Fibroblast of lung (primary cell): Measurements from ENCODE around the gene FBXO34. TPM values are rescaled to one million over a fixed set of nuclear protein-coding genes. Genes with fewer than 3 reads are reported as not detected.

ENCODE experiments used
- DNase-seq, 2 donors: peaks; one replicate each; pipeline versions ENCODE4 v3.0.0 to v3.0.0-alpha.2; 2010; ENCODE audit warnings: low read depth in 2 of 2
- H2AFZ ChIP-seq: 2 replicates; pipeline ENCODE4 v1.5.1; 2012; ENCODE audit warnings: low read length, control low read depth, inconsistent platforms
- H3K27ac ChIP-seq: 2 replicates; pipeline ENCODE4 v1.5.1; 2011; ENCODE audit warnings: low read length, control low read depth; ENCODE audit not compliant: insufficient read depth
- H3K27me3 ChIP-seq: 2 replicates; pipeline ENCODE4 v1.5.1; 2011; ENCODE audit warnings: mild to moderate bottlenecking, low read length; ENCODE audit not compliant: control insufficient read depth, insufficient read depth
- H3K36me3 ChIP-seq: 2 replicates; pipeline ENCODE4 v1.5.1; 2011; ENCODE audit warnings: low read length; ENCODE audit not compliant: control insufficient read depth, insufficient read depth
- H3K4me1 ChIP-seq: 2 replicates; pipeline ENCODE4 v1.5.1; 2011; ENCODE audit warnings: low read length; ENCODE audit not compliant: control insufficient read depth, insufficient read depth; ENCODE audit errors: extremely low read depth
- H3K4me2 ChIP-seq: 2 replicates; pipeline ENCODE4 v1.5.1; 2011; ENCODE audit warnings: low read length, control low read depth; ENCODE audit not compliant: insufficient read depth; ENCODE audit errors: extremely low read depth
- H3K4me3 ChIP-seq, 4 experiments: fragments of 200-600 bp in 1 of 4; sonication (generic) in 1 of 4; replicated peaks in 1 of 4; 2 replicates each; pipeline ENCODE4 v1.5.1; 2011 to 2016; ENCODE audit warnings: low read length in 4 of 4, low read depth in 3 of 4, mild to moderate bottlenecking in 3 of 4, control low read depth in 2 of 4, inconsistent platforms in 1 of 4, mixed read lengths in 1 of 4; ENCODE audit not compliant: insufficient read depth in 1 of 4; ENCODE audit errors: control extremely low read depth in 1 of 4
- H3K79me2 ChIP-seq: 2 replicates; pipeline ENCODE4 v1.5.1; 2012; ENCODE audit warnings: mild to moderate bottlenecking, low read length, inconsistent platforms; ENCODE audit not compliant: control insufficient read depth, insufficient read depth
- H3K9ac ChIP-seq: 2 replicates; pipeline ENCODE4 v1.5.1; 2011; ENCODE audit warnings: mild to moderate bottlenecking, low read length, control low read depth; ENCODE audit not compliant: insufficient read depth
- H3K9me3 ChIP-seq: 2 replicates; pipeline ENCODE4 v1.5.1; 2012; ENCODE audit warnings: low read depth, low read length; ENCODE audit not compliant: control insufficient read depth, insufficient read depth
- H4K20me1 ChIP-seq: 2 replicates; pipeline ENCODE4 v1.5.1; 2011; ENCODE audit warnings: low read length; ENCODE audit not compliant: control insufficient read depth, insufficient read depth; ENCODE audit errors: extremely low read depth
- EZH2 ChIP-seq: IDR thresholded peaks from 2 replicates; pipeline ENCODE4 v1.5.1; 2012; ENCODE audit warnings: low read length, control low read depth, mild to moderate bottlenecking; ENCODE audit errors: missing control alignments
- polyA plus RNA-seq, 2 donors: library from polyadenylated mRNA; depleted of rRNA in 1 of 2; stranded (reverse) in 1 of 2; unstranded in 1 of 2; fragments of >200 nt; gene quantifications; 2 replicates each; pipeline ENCODE4 v1.2.1, GENCODE V29; 2011 to 2012; ENCODE audit warnings: missing spikeins in 1 of 2
- total RNA-seq: library from RNA; depleted of rRNA; stranded (reverse); fragments of >200 nt; gene quantifications from 2 replicates; pipeline ENCODE4 v1.2.1, GENCODE V29; 2014
- TF ChIP-seq, protein P1 (sequence below), 2 donors: IDR thresholded peaks in 1 of 2; conservative IDR thresholded peaks in 1 of 2; 1 replicate in 1 of 2; 2 replicates in 1 of 2; pipeline ENCODE4 v1.5.1; 2011 to 2012; ENCODE audit warnings: low read length in 2 of 2, control low read depth in 1 of 2, inconsistent platforms in 1 of 2, low read depth in 1 of 2, mild to moderate bottlenecking in 1 of 2

FBXO34 gene
- total and polyA plus RNA-seq, 2 donors (not counting 1 experiment from before 2014, with no cell fraction given), result 20.8 to 29.1 TPM

DNA sequence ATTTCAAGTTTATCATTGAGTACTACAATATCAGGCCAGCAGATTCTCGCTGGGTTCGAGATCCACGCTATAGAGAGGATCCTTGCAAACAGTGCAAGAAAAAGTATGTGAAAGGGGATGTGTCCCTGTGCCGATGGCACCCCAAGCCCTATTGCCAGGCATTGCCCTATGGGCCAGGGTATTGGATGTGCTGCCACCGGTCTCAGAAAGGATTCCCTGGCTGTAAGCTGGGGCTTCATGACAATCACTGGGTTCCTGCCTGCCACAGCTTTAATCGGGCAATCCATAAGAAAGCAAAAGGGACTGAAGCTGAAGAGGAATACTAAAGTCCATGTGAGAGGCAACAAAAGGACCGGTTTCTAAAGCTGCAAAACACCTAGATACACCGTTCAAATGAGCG, 81.0 kb downstream of the FBXO34 start:
- no peaks in the 10 kb centered on the region for H3K79me2 ChIP-seq
- TF ChIP-seq, protein P1, sequence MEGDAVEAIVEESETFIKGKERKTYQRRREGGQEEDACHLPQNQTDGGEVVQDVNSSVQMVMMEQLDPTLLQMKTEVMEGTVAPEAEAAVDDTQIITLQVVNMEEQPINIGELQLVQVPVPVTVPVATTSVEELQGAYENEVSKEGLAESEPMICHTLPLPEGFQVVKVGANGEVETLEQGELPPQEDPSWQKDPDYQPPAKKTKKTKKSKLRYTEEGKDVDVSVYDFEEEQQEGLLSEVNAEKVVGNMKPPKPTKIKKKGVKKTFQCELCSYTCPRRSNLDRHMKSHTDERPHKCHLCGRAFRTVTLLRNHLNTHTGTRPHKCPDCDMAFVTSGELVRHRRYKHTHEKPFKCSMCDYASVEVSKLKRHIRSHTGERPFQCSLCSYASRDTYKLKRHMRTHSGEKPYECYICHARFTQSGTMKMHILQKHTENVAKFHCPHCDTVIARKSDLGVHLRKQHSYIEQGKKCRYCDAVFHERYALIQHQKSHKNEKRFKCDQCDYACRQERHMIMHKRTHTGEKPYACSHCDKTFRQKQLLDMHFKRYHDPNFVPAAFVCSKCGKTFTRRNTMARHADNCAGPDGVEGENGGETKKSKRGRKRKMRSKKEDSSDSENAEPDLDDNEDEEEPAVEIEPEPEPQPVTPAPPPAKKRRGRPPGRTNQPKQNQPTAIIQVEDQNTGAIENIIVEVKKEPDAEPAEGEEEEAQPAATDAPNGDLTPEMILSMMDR (conservative IDR thresholded peaks at IDR 0.05 in 1 of 2, IDR thresholded peaks at IDR 0.05 in 1 of 2; ENCODE audit: low read depth in 1 of 2, low read length in 2 of 2), result no peak
- TF ChIP-seq EZH2, result no peak
- DNase-seq, result no peak
- no peaks in the 10 kb centered on the region for H4K20me1 ChIP-seq
- H3K9ac ChIP-seq, result no peak overlapping the region
- H3K4me3 ChIP-seq, result no peak overlapping the region
- H2AFZ ChIP-seq, result no peak overlapping the region
- H3K27ac ChIP-seq, result no peak overlapping the region
- no peaks in the 10 kb centered on the region for H3K9me3 ChIP-seq
- H3K4me1 ChIP-seq, result no peaks in the 10 kb centered on the region
- no peak overlapping the region for H3K4me2 ChIP-seq
- H3K36me3 ChIP-seq, result peaks cover 6% of the 10 kb centered on the region
- no peaks in the 10 kb centered on the region for H3K27me3 ChIP-seq

DNA sequence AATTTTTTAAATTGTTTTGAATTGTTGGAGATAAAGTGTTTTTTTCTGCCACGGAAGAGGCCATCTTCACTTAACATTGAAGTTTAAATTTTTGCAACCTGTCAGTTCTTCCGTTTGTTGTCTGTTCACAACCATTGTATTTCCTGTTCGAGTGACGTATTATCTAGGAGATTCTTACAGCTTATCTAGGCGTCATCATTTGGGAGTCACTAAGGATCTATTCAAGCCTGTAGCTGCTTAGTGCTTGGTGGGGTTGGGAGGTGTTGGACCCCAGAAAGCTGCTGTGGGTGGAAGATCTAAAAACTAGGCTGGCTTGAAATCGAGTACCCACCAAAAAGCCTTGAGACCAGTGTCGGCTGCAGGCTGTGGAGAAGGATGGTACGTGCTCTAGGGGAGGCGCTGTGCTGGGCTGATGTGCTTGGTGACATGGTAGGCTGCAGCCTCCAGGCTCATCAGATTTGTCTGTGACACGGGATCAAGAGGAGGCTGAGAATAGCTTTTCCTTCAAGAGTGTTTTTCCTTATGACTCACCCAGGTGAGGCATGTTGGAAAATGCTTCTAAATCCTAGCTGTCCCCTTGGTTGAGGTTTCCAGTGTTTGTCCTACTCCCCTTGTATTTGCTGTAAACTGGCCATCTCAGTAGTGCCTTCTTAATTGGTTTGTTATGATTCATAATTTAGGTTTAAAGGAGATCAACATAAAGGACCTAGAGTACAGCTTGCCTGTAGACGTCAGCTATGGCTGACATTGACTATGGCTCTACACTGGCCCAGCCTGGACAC, 82.7 kb downstream of the FBXO34 start:
- Histone ChIP-seq H3K9me3 (no peaks in the 10 kb centered on the region), H3K9ac (no peak overlapping the region), H2AFZ (no peak overlapping the region), H3K36me3 (peaks cover 6% of the 10 kb centered on the region), H4K20me1 (no peaks in the 10 kb centered on the region), H3K27me3 (no peaks in the 10 kb centered on the region), H3K79me2 (no peaks in the 10 kb centered on the region), H3K4me3 (no peak overlapping the region), H3K27ac (no peak overlapping the region), H3K4me1 (no peaks in the 10 kb centered on the region), H3K4me2 (no peak overlapping the region)
- no peak for DNase-seq
- TF ChIP-seq, protein P1 (conservative IDR thresholded peaks at IDR 0.05 in 1 of 2, IDR thresholded peaks at IDR 0.05 in 1 of 2; ENCODE audit: low read depth in 1 of 2, low read length in 2 of 2), result no peak
- TF ChIP-seq EZH2, result no peak

DNA sequence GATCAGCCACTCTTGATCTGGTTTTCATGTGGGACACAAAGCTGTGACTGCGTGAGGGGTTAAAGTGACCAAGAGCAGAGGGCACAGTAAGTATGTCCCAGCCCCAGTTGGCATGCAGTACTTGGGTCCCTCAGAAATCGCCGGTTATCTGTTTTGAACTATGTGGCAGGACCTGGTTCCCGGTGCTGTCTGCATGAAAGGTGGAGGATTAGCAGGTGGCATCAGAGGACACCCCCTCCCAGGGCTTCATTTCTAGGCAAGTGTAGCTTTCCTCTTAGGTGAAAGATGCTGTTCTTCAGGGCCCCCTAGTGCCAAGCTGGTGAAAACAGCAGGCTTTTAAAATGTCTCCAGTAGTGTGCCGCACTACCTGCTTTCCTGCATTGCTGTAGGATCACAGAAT, 83.3 kb downstream of the FBXO34 start:
- no peaks in the 10 kb centered on the region for H4K20me1 ChIP-seq
- no peak overlapping the region for H3K27ac ChIP-seq
- H3K27me3 ChIP-seq, result no peaks in the 10 kb centered on the region
- no peaks in the 10 kb centered on the region for H3K9me3 ChIP-seq
- no peaks in the 10 kb centered on the region for H3K4me1 ChIP-seq
- no peak overlapping the region for H2AFZ ChIP-seq
- no peaks in the 10 kb centered on the region for H3K79me2 ChIP-seq
- no peak for TF ChIP-seq EZH2
- TF ChIP-seq, protein P1 (conservative IDR thresholded peaks at IDR 0.05 in 1 of 2, IDR thresholded peaks at IDR 0.05 in 1 of 2; ENCODE audit: low read depth in 1 of 2, low read length in 2 of 2), result peak; percentile 61 to 74
- no peak overlapping the region for H3K9ac ChIP-seq
- H3K4me2 ChIP-seq, result no peak overlapping the region
- H3K36me3 ChIP-seq, result peaks cover 6% of the 10 kb centered on the region
- DNase-seq, result peak; percentile 38 to 66
- no peak overlapping the region for H3K4me3 ChIP-seq
